Endothelial cell (in vitro differentiated cells): ENCODE results near the gene GHDC. TPM values are rescaled to one million over a fixed set of nuclear protein-coding genes. Genes with fewer than 3 reads are reported as not detected.
A peak's percentile ranks its signal among the peaks of the same experiment; 100 is the strongest.
"Not testable (repeated sequence)": the region's sequence is repeated elsewhere in the genome, so short reads cannot be mapped to it uniquely, and the experiment has no call there.

Experiments used
- DNase-seq: peaks from one replicate; pipeline ENCODE4 v3.0.0; 2021; ENCODE audit warnings: low spot score
- H3K27ac Mint-ChIP-seq: one replicate; pipeline ENCODE4 v1.8.0; 2021; ENCODE audit warnings: mixed read lengths, inconsistent platforms; ENCODE audit not compliant: unreplicated experiment
- H3K27me3 Mint-ChIP-seq: one replicate; pipeline ENCODE4 v1.8.0; 2021; ENCODE audit warnings: mild to moderate bottlenecking, moderate library complexity, mixed read lengths, inconsistent platforms; ENCODE audit not compliant: unreplicated experiment
- H3K36me3 Mint-ChIP-seq: one replicate; pipeline ENCODE4 v1.8.0; 2021; ENCODE audit warnings: mild to moderate bottlenecking, low read depth, mixed read lengths, inconsistent platforms; ENCODE audit not compliant: unreplicated experiment
- H3K4me1 Mint-ChIP-seq: one replicate; pipeline ENCODE4 v1.8.0; 2021; ENCODE audit warnings: mild to moderate bottlenecking, mixed read lengths, inconsistent platforms; ENCODE audit not compliant: unreplicated experiment
- H3K4me3 Mint-ChIP-seq: one replicate; pipeline ENCODE4 v1.8.0; 2021; ENCODE audit warnings: mild to moderate bottlenecking, mixed read lengths, inconsistent platforms; ENCODE audit not compliant: unreplicated experiment
- H3K9me3 Mint-ChIP-seq: one replicate; pipeline ENCODE4 v1.8.0; 2021; ENCODE audit warnings: mixed read lengths, inconsistent platforms; ENCODE audit not compliant: unreplicated experiment
- long read RNA-seq: library from polyadenylated mRNA; unstranded; transcript quantifications from one replicate; pipeline ENCODE4 v2.0.0, GENCODE V29; 2020; ENCODE audit not compliant: unreplicated experiment
- total RNA-seq: library from RNA; stranded (reverse); fragmentation: NEBNext Ultra II Directional; extraction: Animal tissue kit (Norgen Biotek cat#: 25700); gene quantifications from one replicate; pipeline ENCODE4 v1.2.1, GENCODE V29; 2021; ENCODE audit not compliant: unreplicated experiment
- TF ChIP-seq, protein P1 (sequence below): fragments of 200-600 bp; sonication (generic); IDR thresholded peaks from one replicate; pipeline ENCODE4 v1.5.0; 2021; ENCODE audit warnings: antibody characterized with exemption; ENCODE audit not compliant: unreplicated experiment

Gene GHDC, protein sequence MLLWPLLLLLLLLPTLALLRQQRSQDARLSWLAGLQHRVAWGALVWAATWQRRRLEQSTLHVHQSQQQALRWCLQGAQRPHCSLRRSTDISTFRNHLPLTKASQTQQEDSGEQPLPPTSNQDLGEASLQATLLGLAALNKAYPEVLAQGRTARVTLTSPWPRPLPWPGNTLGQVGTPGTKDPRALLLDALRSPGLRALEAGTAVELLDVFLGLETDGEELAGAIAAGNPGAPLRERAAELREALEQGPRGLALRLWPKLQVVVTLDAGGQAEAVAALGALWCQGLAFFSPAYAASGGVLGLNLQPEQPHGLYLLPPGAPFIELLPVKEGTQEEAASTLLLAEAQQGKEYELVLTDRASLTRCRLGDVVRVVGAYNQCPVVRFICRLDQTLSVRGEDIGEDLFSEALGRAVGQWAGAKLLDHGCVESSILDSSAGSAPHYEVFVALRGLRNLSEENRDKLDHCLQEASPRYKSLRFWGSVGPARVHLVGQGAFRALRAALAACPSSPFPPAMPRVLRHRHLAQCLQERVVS
- total RNA-seq = 7.2 TPM
- long read RNA-seq = 0 reads

DNA sequence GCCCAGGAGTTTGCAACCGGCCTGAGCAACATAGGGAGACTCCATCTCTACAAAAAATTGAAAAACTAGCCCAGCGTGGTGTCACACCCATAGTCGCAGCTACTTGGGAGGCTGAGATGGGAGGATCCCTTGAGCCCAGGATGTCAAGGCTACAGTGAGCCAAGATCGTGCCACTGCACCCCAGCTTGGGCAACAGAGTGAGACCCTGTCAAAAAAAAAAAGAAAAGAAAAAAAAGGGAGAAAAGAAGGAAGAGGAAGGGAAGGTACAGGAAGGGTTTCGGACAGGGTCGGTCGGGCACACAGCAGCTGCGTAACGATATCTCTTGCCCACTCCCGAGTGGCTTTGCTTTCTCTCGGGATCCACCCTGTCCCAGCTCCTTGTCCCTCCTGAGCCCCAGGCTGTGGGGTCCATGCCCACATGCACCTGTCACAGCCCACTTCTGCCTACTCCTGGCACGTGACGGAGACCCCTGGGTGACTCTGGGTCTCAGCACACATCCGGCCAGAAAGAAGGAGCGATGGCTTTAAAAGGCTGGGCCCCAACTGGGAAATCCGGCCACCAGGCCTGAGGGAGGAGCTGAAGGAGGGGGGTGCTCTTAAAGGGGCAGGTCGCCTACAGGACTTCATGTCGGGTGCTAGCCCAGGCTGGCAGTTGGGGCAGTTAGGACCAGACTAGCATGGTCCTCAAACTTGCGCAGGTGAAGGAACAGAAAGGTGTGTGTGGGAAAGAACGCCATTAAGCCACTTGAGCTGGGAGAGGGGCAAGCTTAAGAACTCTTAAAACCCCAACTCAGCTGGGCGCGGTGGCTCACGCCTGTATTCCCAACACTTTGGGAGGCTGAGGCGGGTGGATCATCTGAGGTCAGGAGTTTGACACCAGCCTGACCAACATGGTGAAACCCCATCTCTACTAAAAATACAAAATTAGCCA lies at the start of gene GHDC:
TSS of gene GHDC (minus strand) at position 526 of the 931 bp plus-strand sequence. CDS start 913 bp downstream, outside the sequence.
- H3K27me3 Mint-ChIP-seq = peaks cover 14% of the 10 kb centered on the region
- no peaks in the 10 kb centered on the region for H3K9me3 Mint-ChIP-seq
- peak within 1 kb of the TSS; percentile 84 for H3K27ac Mint-ChIP-seq
- peak within 1 kb of the TSS; percentile 56 for H3K4me3 Mint-ChIP-seq
- peak; percentile 48 for DNase-seq
- no peaks in the 10 kb centered on the region for H3K36me3 Mint-ChIP-seq
- peaks cover 9% of the 10 kb centered on the region for H3K4me1 Mint-ChIP-seq
- TF ChIP-seq, protein P1, sequence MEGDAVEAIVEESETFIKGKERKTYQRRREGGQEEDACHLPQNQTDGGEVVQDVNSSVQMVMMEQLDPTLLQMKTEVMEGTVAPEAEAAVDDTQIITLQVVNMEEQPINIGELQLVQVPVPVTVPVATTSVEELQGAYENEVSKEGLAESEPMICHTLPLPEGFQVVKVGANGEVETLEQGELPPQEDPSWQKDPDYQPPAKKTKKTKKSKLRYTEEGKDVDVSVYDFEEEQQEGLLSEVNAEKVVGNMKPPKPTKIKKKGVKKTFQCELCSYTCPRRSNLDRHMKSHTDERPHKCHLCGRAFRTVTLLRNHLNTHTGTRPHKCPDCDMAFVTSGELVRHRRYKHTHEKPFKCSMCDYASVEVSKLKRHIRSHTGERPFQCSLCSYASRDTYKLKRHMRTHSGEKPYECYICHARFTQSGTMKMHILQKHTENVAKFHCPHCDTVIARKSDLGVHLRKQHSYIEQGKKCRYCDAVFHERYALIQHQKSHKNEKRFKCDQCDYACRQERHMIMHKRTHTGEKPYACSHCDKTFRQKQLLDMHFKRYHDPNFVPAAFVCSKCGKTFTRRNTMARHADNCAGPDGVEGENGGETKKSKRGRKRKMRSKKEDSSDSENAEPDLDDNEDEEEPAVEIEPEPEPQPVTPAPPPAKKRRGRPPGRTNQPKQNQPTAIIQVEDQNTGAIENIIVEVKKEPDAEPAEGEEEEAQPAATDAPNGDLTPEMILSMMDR = no peak

DNA sequence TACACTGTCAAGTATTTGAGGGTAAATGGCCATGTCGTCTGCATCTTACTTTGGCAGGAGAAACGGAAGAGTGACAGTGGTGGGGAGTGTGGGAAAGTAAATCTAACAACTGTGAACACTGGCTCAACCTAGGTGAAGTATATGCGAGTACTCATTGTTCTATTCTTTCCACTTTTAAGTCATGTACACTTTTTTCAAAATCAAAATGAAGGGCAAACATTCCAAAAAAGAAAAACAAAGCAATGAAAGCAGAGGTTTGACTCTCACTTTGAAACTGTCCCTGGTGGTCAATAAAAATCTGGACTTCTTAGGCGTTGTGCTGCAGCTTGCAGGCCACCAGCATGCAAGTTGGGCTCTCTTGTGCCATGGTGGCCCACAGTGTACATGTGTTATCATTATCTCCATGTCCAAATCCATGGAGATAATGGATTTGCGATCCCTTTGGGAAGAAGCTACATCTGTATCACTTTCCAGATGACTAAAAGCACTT lies 49.2 kb upstream of the GHDC start:
- Mint-ChIP-seq H3K36me3 (no peaks in the 10 kb centered on the region), H3K27me3 (no peaks in the 10 kb centered on the region), H3K9me3 (no peaks in the 10 kb centered on the region), H3K4me1 (peaks cover 17% of the 10 kb centered on the region), H3K4me3 (no peak overlapping the region), H3K27ac (no peak overlapping the region)
- no peak for DNase-seq
- TF ChIP-seq, protein P1 = no peak

DNA sequence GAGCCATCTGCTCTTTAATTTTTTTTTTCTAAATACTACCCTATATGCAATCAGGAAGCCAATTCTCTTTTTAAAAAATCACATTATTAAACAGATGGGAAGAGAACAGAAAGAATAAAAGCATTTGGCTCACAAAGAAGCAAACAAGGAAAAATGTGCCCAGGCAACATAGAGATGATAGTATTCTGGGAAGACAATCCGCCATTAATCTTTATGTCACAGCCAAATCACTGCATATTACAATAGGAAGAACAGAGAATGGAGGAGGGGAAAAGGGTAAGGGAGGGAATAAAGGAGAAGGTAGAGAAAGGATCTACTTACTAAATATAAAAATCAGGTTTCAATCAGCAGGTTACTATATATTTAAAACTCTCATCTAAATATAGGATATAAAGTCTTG lies 47.6 kb upstream of the GHDC start:
- H3K27ac Mint-ChIP-seq = no peak overlapping the region
- no peak overlapping the region for H3K4me3 Mint-ChIP-seq
- H3K4me1 Mint-ChIP-seq = peaks cover 10% of the 10 kb centered on the region
- no peaks in the 10 kb centered on the region for H3K36me3 Mint-ChIP-seq
- TF ChIP-seq, protein P1 = no peak
- no peaks in the 10 kb centered on the region for H3K27me3 Mint-ChIP-seq
- H3K9me3 Mint-ChIP-seq = no peaks in the 10 kb centered on the region
- no peak for DNase-seq

DNA sequence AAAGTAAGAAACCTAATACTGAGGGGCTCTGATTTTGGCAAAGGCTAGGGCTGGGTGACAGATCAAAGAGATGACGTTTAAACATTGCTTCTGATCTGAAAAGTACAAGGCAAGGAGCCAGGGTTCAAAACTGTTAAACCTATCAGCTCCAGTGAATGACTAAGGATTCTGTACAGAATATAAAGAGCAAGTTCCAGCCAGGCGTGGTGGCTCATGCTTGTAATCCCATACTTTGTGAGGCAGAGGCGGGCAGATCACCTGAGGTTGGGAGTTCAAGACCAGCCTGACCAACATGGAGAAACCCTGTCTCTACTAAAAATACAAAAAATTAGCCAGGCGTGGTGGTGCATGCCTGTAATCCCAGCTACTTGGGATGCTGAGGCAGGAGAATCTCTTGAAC lies 46.6 kb upstream of the GHDC start:
- not testable (repeated sequence) for H3K36me3 Mint-ChIP-seq, H3K27ac Mint-ChIP-seq, H3K9me3 Mint-ChIP-seq, H3K27me3 Mint-ChIP-seq, H3K4me1 Mint-ChIP-seq, H3K4me3 Mint-ChIP-seq, DNase-seq

DNA sequence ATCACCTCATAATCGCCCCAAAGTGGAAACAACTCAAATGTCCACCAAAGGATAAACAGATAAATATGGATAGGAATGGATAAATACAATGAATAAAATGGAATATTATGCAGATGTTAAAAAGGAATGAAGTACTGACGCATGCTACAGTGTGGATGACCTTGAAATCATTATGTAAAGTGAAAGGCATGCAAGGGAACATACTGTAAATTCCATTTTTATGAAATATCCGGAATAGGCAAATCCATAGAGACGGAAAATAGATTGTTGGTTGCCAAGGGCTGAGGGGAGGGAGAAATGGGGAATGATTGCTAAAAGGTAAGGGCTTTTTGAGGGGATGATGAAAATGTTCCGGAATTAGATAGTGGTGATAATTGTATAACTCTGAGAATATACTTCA lies 45.9 kb upstream of the GHDC start:
- Mint-ChIP-seq H3K36me3 (no peaks in the 10 kb centered on the region), H3K4me3 (no peak overlapping the region)

DNA sequence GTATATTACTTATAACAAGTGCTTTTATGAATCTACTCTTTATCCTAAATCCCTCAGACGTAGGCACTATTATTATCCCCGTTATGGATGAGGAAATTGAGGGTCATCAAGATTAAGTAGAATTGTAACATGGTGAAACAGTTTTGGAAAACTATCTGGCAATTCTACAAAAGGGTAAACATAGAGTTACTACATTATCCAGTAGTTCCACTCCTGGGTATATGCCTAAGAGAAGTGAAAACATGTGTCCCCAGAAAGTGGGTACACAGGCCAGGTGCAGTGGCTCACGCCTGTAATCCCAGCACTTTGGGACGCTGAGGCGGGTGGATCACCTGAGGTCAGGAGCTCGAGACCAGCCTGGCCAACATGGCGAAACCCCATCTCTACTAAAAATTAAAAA lies 45.3 kb upstream of the GHDC start:
- H3K27me3 Mint-ChIP-seq, DNase-seq, H3K27ac Mint-ChIP-seq, H3K36me3 Mint-ChIP-seq, H3K9me3 Mint-ChIP-seq, H3K4me3 Mint-ChIP-seq, H3K4me1 Mint-ChIP-seq: not testable (repeated sequence)

More for the DNA sequence above, 45.9 kb upstream of the GHDC start:
- TF ChIP-seq, protein P1 = no peak
- Mint-ChIP-seq H3K27ac (no peak overlapping the region), H3K27me3 (no peaks in the 10 kb centered on the region), H3K9me3 (no peaks in the 10 kb centered on the region), H3K4me1 (peaks cover 5% of the 10 kb centered on the region)
- no peak for DNase-seq
